A673 (cell line): ENCODE data around the gene VANGL2. TPM values are rescaled to one million over a fixed set of nuclear protein-coding genes. Genes with fewer than 3 reads are reported as not detected.

Experiments used
- BruUV-seq: library from RNA; stranded (reverse); fragments of 400-500 nt; replicated peaks from 2 replicates; lab custom pipeline; 2021; lab: Mats Ljungman, UMichigan
- CTCF ChIA-PET: fragments of 300-600 bp; sonication (Branson Sonifier 250); formaldehyde crosslinking; loops from one replicate; lab custom pipeline; 2022; ENCODE audit warnings: antibody characterized with exemption; lab: Charles Lee
- POLR2A ChIA-PET: fragments of 300-600 bp; sonication (Branson Sonifier 250); formaldehyde crosslinking; loops from one replicate; lab custom pipeline; 2022; ENCODE audit warnings: antibody characterized with exemption; ENCODE audit not compliant: low non-redundant PET; lab: Charles Lee
- DNase-seq: peaks from one replicate; pipeline ENCODE4 v3.0.0-alpha.2; 2015; ENCODE audit warnings: low spot score
- H3K27ac ChIP-seq: fragments of 200-600 bp; sonication (generic); 2 replicates; pipeline ENCODE4 v1.5.1; 2016; ENCODE audit warnings: mixed run types, low read depth, mild to moderate bottlenecking, mixed read lengths, antibody characterized with exemption, low read length; ENCODE audit not compliant: poor library complexity, severe bottlenecking
- H3K27me3 ChIP-seq: fragments of 200-600 bp; sonication (generic); replicated peaks from 2 replicates; pipeline ENCODE4 v1.6.1; 2017; ENCODE audit warnings: mixed run types, low read depth, mild to moderate bottlenecking, mixed read lengths, antibody characterized with exemption, low read length; ENCODE audit not compliant: insufficient read depth, poor library complexity
- H3K36me3 ChIP-seq: fragments of 200-600 bp; sonication (generic); 2 replicates; pipeline ENCODE4 v1.6.1; 2016; ENCODE audit warnings: mixed run types, mild to moderate bottlenecking, mixed read lengths, antibody characterized with exemption, low read length; ENCODE audit not compliant: insufficient read depth, poor library complexity, severe bottlenecking
- H3K4me1 ChIP-seq: fragments of 200-600 bp; sonication (generic); 2 replicates; pipeline ENCODE4 v1.6.1; 2017; ENCODE audit warnings: mixed run types, mild to moderate bottlenecking, mixed read lengths, antibody characterized with exemption, low read length; ENCODE audit not compliant: insufficient read depth, poor library complexity, severe bottlenecking
- H3K4me3 ChIP-seq: fragments of 200-600 bp; sonication (generic); 2 replicates; pipeline ENCODE4 v1.5.1; 2016; ENCODE audit warnings: low read depth, mixed run types, mild to moderate bottlenecking, mixed read lengths, low read length; ENCODE audit not compliant: poor library complexity, severe bottlenecking
- H3K9me3 ChIP-seq: fragments of 200-600 bp; sonication (generic); 2 replicates; pipeline ENCODE4 v1.6.1; 2016; ENCODE audit warnings: mixed run types, low read depth, mild to moderate bottlenecking, mixed read lengths, antibody characterized with exemption, low read length; ENCODE audit not compliant: poor library complexity, severe bottlenecking
- CTCF ChIP-seq: fragments of 300-800, 200-600 bp; sonication (generic); conservative IDR thresholded peaks from 2 replicates; pipeline ENCODE4 v1.5.1; 2017; ENCODE audit warnings: low read depth, mild to moderate bottlenecking, antibody characterized with exemption, low read length, moderate library complexity, mixed read lengths
- EZH2 ChIP-seq: fragments of 200-600 bp; sonication (generic); IDR thresholded peaks from 2 replicates; pipeline ENCODE4 v1.6.1; 2017; ENCODE audit warnings: borderline replicate concordance, low read depth, mild to moderate bottlenecking, mixed read lengths, antibody characterized with exemption, low read length; ENCODE audit not compliant: poor library complexity, severe bottlenecking
- intact Hi-C: fragments of 100-400 bp; cut with micrococcal nuclease; formaldehyde crosslinking; loops from one replicate; pipeline ENCODE4 v1.10.0; 2022; ENCODE audit not compliant: unreplicated experiment
- total RNA-seq: library from RNA; stranded (reverse); gene quantifications from 2 replicates; pipeline ENCODE4 v1.2.3, GENCODE V29; 2021

Gene VANGL2
- total RNA-seq, 1 experiment from 2014 or later = 20.9 TPM

GRCh38 chr1:160400646-160401486, 502 bp downstream of the VANGL2 start:
- ChIA-PET POLR2A (interaction anchor here (0.7 kb wide), 1 partner anchor 468 kb away, joined by 4 read pairs; no protein-coding TSS in a partner anchor), CTCF (no interaction called here)

GRCh38 chr1:160401487-160401805, 1.1 kb downstream of the VANGL2 start:
- H3K27me3 ChIP-seq = no peaks in the 10 kb centered on the region
- H3K9me3 ChIP-seq = no peaks in the 10 kb centered on the region
- no peaks in the 10 kb centered on the region for H3K36me3 ChIP-seq
- H3K4me3 ChIP-seq = peak overlapping the region; percentile 96
- TF ChIP-seq CTCF (no peak), EZH2 (no peak)
- no peak for DNase-seq
- BruUV-seq = no TSS peak
- CTCF ChIA-PET = no interaction called here
- peaks cover 15% of the 10 kb centered on the region for H3K4me1 ChIP-seq
- POLR2A ChIA-PET = no interaction called here
- intact Hi-C loops = no loop called here
- H3K27ac ChIP-seq = peak overlapping the region; percentile 90

More at GRCh38 chr1:160400646-160401486, 502 bp downstream of the VANGL2 start:
- no TSS peak for BruUV-seq
- TF ChIP-seq CTCF (no peak), EZH2 (no peak)
- no peaks in the 10 kb centered on the region for H3K27me3 ChIP-seq
- no peaks in the 10 kb centered on the region for H3K9me3 ChIP-seq
- no peaks in the 10 kb centered on the region for H3K36me3 ChIP-seq
- intact Hi-C loops = no loop called here
- peak overlapping the region; percentile 96 for H3K4me3 ChIP-seq
- DNase-seq = peak; percentile 55
- peak overlapping the region; percentile 90 for H3K27ac ChIP-seq
- peaks cover 15% of the 10 kb centered on the region for H3K4me1 ChIP-seq

GRCh38 chr1:160402001-160402795, 1.8 kb downstream of the VANGL2 start:
- no peak overlapping the region for H3K4me3 ChIP-seq
- CTCF ChIA-PET = no interaction called here
- no peak overlapping the region for H3K27ac ChIP-seq
- peaks cover 15% of the 10 kb centered on the region for H3K4me1 ChIP-seq
- TF ChIP-seq CTCF (no peak), EZH2 (no peak)
- TSS peak; percentile 46 for BruUV-seq
- H3K27me3 ChIP-seq = no peaks in the 10 kb centered on the region
- POLR2A ChIA-PET = no interaction called here
- H3K36me3 ChIP-seq = no peaks in the 10 kb centered on the region
- DNase-seq = no peak
- intact Hi-C loops = no loop called here
- H3K9me3 ChIP-seq = no peaks in the 10 kb centered on the region
